K562 (cell line): ENCODE measurements around the gene SIRT5. TPM values are rescaled to one million over a fixed set of nuclear protein-coding genes. Genes with fewer than 3 reads are reported as not detected.
A peak's percentile ranks its signal among the peaks of the same experiment; 100 is the strongest.

Source experiments
- C11orf30 ChIP-seq: fragments of 450-650 bp; IDR thresholded peaks from 2 replicates; pipeline ENCODE4 v1.6.1; 2016; ENCODE audit warnings: low read depth, mild to moderate bottlenecking
- ERF ChIP-seq: fragments of 450-650 bp; formaldehyde crosslinking; IDR thresholded peaks from 2 replicates; pipeline ENCODE4 v1.4.0; 2020; ENCODE audit warnings: mild to moderate bottlenecking, mixed read lengths
- HCFC1 ChIP-seq: IDR thresholded peaks from 2 replicates; pipeline ENCODE4 v1.6.1; 2012; ENCODE audit warnings: low read depth, low read length, improper control_type of control experiment
- HEY1 ChIP-seq: fragments of 250-450 bp; sonication (Bioruptor Pico); IDR thresholded peaks from 2 replicates; pipeline ENCODE4 v1.5.0; 2020; ENCODE audit warnings: mild to moderate bottlenecking, moderate library complexity, borderline replicate concordance
- KLF1 ChIP-seq: fragments of 450-650 bp; IDR thresholded peaks from 2 replicates; pipeline ENCODE4 v1.6.1; 2016; ENCODE audit warnings: missing genetic modification characterization, missing compliant biosample characterization
- MAFG ChIP-seq: fragments of 450-650 bp; conservative IDR thresholded peaks from 2 replicates; pipeline ENCODE4 v1.6.1; 2016; ENCODE audit warnings: missing genetic modification characterization, missing compliant biosample characterization
- MAFK ChIP-seq: IDR thresholded peaks from 2 replicates; pipeline ENCODE4 v1.6.1; 2011; ENCODE audit warnings: low read length, improper control_type of control experiment
- MED1 ChIP-seq: sonication (generic); formaldehyde crosslinking; IDR thresholded peaks from 2 replicates; pipeline ENCODE4 v1.8.1; 2023; ENCODE audit warnings: missing genetic modification reagents, borderline replicate concordance
- NFE2 ChIP-seq: IDR thresholded peaks from 2 replicates; pipeline ENCODE4 v1.6.1; 2014; ENCODE audit warnings: antibody characterized with exemption, low read depth
- TAF15 ChIP-seq: fragments of 200-400 bp; formaldehyde crosslinking; IDR thresholded peaks from 2 replicates; pipeline ENCODE4 v1.6.1; 2017; ENCODE audit warnings: mild to moderate bottlenecking, low read depth, low read length, moderate library complexity
- THRAP3 ChIP-seq: fragments of 450-650 bp; IDR thresholded peaks from 2 replicates; pipeline ENCODE4 v1.6.1; 2016; ENCODE audit warnings: mild to moderate bottlenecking, inconsistent platforms, borderline replicate concordance
- ZFP30 ChIP-seq: fragments of 250-450 bp; sonication (Bioruptor Pico); IDR thresholded peaks from 2 replicates; pipeline ENCODE4 v1.8.0; 2022; ENCODE audit warnings: moderate library complexity, mild to moderate bottlenecking, inconsistent platforms, borderline replicate concordance
- ZNF224 ChIP-seq: sonication (generic); formaldehyde crosslinking; IDR thresholded peaks from 2 replicates; pipeline ENCODE4 v1.8.0; 2022; ENCODE audit warnings: mild to moderate bottlenecking, missing genetic modification reagents
- ZNF76 ChIP-seq: fragments of 250-450 bp; sonication (Bioruptor Pico); IDR thresholded peaks from 2 replicates; pipeline ENCODE4 v1.4.0; 2020; ENCODE audit warnings: mild to moderate bottlenecking, moderate library complexity, borderline replicate concordance
- polyA plus RNA-seq, 8 experiments: library from polyadenylated mRNA; depleted of rRNA in 4 of 8; stranded (reverse) in 5 of 8; unstranded in 3 of 8; fragments of >200 nt; fragmentation: Nextera tagmentation in 2 of 8; fragmentation: Illumina TruSeq in 1 of 8; extraction: Ambion mirVana in 2 of 8; extraction: Trizol in 1 of 8; gene quantifications; 2 replicates each; pipeline versions ENCODE4 v1.2.1 to v1.2.3, GENCODE V29; 2011 to 2014; ENCODE audit warnings: inconsistent platforms in 1 of 8, missing spikeins in 1 of 8
- total RNA-seq, 7 experiments: library from RNA; depleted of rRNA in 6 of 7; stranded (reverse); fragments of >200 nt in 6 of 7; fragmentation: Illumina TruSeq in 2 of 7; extraction: Trizol in 2 of 7; gene quantifications; 2 replicates each; pipeline versions ENCODE4 v1.2.1 to v1.2.3, GENCODE V29; 2011 to 2021; ENCODE audit warnings: low replicate concordance in 1 of 7
- TF ChIP-seq, protein P1 (sequence below), 2 experiments: fragments of 450-650 bp; formaldehyde crosslinking in 1 of 2; IDR thresholded peaks; 2 replicates each; pipeline versions ENCODE4 v1.4.0 to v1.6.1; 2014 to 2020; ENCODE audit warnings: mild to moderate bottlenecking in 2 of 2, borderline replicate concordance in 1 of 2, low read depth in 1 of 2
- TF ChIP-seq, protein P2 (sequence below): sonication (generic); formaldehyde crosslinking; IDR thresholded peaks from 2 replicates; pipeline ENCODE4 v1.8.0; 2022; ENCODE audit warnings: mild to moderate bottlenecking, missing genetic modification reagents

The SIRT5 gene
- total and polyA plus RNA-seq, 9 of the 15 experiments (the other 6 are each of a cell fraction or from before 2014, with no cell fraction given), result 2.1 to 15.7 (median 11.4) TPM

- no peak for TF ChIP-seq ZFP30 (CRISPR knock-in tag)
- TF ChIP-seq TAF15, result no peak
- TF ChIP-seq HCFC1, result no peak
- TF ChIP-seq HEY1 (CRISPR knock-in tag), result no peak
- TF ChIP-seq MAFG, result 0 out of 2 replicates have a peak, but pooled peaks have one; percentile 29
- TF ChIP-seq, protein P1, sequence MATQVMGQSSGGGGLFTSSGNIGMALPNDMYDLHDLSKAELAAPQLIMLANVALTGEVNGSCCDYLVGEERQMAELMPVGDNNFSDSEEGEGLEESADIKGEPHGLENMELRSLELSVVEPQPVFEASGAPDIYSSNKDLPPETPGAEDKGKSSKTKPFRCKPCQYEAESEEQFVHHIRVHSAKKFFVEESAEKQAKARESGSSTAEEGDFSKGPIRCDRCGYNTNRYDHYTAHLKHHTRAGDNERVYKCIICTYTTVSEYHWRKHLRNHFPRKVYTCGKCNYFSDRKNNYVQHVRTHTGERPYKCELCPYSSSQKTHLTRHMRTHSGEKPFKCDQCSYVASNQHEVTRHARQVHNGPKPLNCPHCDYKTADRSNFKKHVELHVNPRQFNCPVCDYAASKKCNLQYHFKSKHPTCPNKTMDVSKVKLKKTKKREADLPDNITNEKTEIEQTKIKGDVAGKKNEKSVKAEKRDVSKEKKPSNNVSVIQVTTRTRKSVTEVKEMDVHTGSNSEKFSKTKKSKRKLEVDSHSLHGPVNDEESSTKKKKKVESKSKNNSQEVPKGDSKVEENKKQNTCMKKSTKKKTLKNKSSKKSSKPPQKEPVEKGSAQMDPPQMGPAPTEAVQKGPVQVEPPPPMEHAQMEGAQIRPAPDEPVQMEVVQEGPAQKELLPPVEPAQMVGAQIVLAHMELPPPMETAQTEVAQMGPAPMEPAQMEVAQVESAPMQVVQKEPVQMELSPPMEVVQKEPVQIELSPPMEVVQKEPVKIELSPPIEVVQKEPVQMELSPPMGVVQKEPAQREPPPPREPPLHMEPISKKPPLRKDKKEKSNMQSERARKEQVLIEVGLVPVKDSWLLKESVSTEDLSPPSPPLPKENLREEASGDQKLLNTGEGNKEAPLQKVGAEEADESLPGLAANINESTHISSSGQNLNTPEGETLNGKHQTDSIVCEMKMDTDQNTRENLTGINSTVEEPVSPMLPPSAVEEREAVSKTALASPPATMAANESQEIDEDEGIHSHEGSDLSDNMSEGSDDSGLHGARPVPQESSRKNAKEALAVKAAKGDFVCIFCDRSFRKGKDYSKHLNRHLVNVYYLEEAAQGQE (IDR thresholded peaks at IDR 0.05; ENCODE audit: borderline replicate concordance), result peak; percentile 80
- TF ChIP-seq, protein P1 (CRISPR knock-in tag; IDR thresholded peaks at IDR 0.05; ENCODE audit: low read depth), result no peak
- TF ChIP-seq ZNF224 (CRISPR knock-in tag), result no peak
- peak; percentile 36; the same call in 1 of the 2 replicates for TF ChIP-seq MAFK
- TF ChIP-seq NFE2, result peak; percentile 84
- TF ChIP-seq THRAP3, result no peak
- no peak for TF ChIP-seq MED1 (CRISPR knock-in tag)
- TF ChIP-seq C11orf30, result peak; percentile 62
- no peak for TF ChIP-seq ERF (CRISPR knock-in tag)
- no peak for TF ChIP-seq ZNF76
- no peak for TF ChIP-seq KLF1 (tag)
- TF ChIP-seq, protein P2, sequence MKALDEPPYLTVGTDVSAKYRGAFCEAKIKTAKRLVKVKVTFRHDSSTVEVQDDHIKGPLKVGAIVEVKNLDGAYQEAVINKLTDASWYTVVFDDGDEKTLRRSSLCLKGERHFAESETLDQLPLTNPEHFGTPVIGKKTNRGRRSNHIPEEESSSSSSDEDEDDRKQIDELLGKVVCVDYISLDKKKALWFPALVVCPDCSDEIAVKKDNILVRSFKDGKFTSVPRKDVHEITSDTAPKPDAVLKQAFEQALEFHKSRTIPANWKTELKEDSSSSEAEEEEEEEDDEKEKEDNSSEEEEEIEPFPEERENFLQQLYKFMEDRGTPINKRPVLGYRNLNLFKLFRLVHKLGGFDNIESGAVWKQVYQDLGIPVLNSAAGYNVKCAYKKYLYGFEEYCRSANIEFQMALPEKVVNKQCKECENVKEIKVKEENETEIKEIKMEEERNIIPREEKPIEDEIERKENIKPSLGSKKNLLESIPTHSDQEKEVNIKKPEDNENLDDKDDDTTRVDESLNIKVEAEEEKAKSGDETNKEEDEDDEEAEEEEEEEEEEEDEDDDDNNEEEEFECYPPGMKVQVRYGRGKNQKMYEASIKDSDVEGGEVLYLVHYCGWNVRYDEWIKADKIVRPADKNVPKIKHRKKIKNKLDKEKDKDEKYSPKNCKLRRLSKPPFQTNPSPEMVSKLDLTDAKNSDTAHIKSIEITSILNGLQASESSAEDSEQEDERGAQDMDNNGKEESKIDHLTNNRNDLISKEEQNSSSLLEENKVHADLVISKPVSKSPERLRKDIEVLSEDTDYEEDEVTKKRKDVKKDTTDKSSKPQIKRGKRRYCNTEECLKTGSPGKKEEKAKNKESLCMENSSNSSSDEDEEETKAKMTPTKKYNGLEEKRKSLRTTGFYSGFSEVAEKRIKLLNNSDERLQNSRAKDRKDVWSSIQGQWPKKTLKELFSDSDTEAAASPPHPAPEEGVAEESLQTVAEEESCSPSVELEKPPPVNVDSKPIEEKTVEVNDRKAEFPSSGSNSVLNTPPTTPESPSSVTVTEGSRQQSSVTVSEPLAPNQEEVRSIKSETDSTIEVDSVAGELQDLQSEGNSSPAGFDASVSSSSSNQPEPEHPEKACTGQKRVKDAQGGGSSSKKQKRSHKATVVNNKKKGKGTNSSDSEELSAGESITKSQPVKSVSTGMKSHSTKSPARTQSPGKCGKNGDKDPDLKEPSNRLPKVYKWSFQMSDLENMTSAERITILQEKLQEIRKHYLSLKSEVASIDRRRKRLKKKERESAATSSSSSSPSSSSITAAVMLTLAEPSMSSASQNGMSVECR (CRISPR knock-in tag), result no peak
Observed at GRCh38 chr6:13604135-13604534, 29.7 kb downstream of the SIRT5 start (continued).
